Ovary (tissue), 3 donors: ENCODE measurements around the gene RPL10L.

Experiments
- CTCF ChIP-seq, 3 donors: fragments of 450-650 bp in 2 of 3; fragments of 200-600 bp in 1 of 3; IDR thresholded peaks; one replicate each; pipeline versions ENCODE4 v1.5.1 to v1.8.0; 2016 to 2022; ENCODE audit warnings: antibody characterized with exemption in 3 of 3, mild to moderate bottlenecking in 1 of 3
- EP300 ChIP-seq: sonication (generic); formaldehyde crosslinking; IDR thresholded peaks from one replicate; pipeline ENCODE4 v1.6.1; 2017; ENCODE audit warnings: antibody characterized with exemption
- POLR2A ChIP-seq: fragments of 450-650 bp; IDR thresholded peaks from one replicate; pipeline ENCODE4 v1.6.1; 2017; ENCODE audit warnings: antibody characterized with exemption, mild to moderate bottlenecking, moderate library complexity
- donor health status: DM: no; HTN: no; CAD: no.

DNA sequence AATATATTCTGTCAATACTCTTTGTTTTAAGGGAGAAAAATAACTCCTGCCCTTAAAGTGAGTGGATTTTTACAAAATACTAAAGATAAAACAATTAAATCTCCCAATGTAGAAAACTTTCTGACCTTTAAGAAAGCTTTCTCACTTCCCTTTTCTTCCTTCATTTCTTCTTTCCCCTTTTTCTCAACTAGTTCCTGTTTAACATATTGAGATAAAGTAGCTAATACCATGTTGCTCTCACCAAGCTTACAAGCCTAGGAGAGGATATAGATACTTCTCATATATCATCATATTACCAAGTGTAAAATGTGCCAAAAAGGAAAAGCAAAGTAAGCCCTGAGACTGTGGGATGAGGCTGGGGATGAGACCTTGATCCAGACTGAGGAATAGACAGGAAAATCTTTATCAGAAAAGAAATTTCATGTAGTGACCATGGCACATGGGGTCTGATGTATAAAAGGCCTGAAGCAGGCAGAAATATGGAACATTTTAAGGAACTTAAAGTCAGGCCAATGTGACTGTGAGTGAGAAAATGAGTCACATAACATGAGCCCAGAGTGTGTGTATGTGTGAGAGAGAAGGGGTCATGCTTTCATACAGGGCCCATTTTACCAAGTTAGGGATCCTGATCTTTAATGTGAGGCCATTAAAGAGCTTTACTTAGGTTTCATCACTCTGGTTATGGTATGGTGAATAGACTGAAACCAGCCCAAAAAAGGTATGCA lies 1.6 kb upstream of the RPL10L start:
- TF ChIP-seq CTCF (IDR thresholded peaks at IDR 0.05): no peak
- no peak for TF ChIP-seq EP300
- TF ChIP-seq POLR2A: no peak
